HG03066 (cell line): ENCODE measurements around the gene ALDH1L1.
"Not testable (repeated sequence)": the region's sequence is repeated elsewhere in the genome, so short reads cannot be mapped to it uniquely, and the experiment has no call there.

Experiments used
- ATAC-seq: cut with Tn5 transposase; IDR thresholded peaks from one replicate; pipeline ENCODE4 v1.9.1; 2021; ENCODE audit warnings: low read depth; ENCODE audit not compliant: unreplicated experiment

The ALDH1L1 gene

DNA sequence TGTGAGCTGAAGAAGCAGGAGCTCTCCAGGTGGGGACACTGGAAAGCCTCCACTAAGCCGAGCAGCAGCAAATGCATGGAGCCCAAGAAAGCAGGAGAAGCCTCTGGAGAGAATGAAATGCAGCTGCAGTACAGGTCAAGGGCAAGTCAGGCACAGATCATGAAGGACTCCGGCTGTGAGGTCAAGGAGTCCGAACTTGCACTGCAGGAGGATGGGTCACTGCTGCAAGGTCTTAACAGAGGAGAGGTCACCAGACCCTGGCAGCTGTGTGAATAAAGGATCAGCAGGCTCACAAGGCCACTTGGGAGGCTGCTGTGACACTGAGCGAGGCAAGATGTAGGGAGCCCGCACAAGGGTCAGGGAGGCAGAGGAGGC is 71.7 kb downstream of the ALDH1L1 start:
- no peak for ATAC-seq

DNA sequence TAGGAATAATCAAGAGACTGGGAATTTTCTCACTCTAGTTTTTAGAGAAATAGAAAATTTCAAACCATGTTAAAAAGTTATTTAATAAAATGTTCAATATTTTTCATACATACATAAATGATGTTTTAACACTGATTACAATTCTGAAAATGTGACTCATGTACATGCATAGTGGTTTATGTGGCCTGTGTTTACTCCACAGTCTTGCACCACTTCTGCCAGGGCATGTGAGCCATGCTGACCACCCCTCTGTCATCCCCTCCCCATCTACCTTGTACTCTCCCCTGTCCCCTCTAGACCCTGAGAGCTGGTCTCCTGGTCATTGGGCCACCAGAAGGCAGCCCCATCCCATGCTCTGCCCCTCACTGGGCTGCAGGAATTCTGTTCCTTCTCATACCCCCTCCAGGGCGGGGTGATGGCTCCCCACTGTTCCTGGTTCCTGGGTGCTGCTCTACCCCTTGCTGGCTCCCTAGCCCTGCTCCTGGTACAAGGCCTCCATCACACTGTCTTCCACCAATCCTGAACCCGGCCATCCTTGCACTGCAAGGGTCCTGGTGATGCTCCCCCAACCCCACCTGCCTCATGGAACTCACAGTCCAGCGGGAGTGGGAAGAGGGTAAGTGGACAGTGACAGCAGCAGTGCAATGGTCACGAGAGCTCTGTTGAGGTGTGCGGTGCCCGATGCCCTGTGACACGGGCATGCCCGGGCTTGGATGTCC is 72.3 kb downstream of the ALDH1L1 start:
- no peak for ATAC-seq

DNA sequence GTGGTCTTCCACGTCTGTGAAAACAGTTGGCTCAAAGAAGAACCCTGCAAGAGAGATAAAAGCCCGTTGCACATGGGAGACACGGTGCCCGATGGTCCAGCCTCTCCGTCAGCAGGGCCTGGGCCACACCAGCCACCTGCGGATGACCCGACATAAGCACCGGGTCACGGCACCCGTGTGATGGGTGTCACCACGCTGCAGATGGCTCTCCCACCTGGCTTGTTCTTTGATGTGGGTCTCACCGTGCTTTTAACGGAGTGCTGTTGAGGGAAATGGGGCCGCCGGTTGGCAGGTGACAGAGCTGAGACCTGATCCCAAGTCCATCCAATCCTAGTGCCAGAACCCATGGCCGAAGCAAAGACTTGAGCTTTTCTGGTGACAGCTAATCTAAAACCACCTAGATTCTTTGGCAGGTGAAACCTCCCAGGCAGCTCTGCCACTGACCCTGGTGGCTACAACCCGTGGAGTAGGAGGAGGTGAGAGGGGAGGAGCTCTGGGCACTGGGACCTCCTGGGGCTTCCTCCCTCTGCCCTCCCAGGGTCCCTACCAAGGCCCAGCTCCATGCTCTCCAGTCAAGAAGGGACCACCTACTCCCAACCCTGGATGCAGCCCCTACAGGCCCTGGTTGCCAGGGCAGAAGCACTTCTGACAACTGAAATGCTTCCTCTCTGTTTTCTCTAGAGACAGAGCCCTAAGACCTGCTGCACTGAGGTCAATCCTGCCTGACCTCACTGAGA is 73.0 kb downstream of the ALDH1L1 start:
- ATAC-seq: no peak

DNA sequence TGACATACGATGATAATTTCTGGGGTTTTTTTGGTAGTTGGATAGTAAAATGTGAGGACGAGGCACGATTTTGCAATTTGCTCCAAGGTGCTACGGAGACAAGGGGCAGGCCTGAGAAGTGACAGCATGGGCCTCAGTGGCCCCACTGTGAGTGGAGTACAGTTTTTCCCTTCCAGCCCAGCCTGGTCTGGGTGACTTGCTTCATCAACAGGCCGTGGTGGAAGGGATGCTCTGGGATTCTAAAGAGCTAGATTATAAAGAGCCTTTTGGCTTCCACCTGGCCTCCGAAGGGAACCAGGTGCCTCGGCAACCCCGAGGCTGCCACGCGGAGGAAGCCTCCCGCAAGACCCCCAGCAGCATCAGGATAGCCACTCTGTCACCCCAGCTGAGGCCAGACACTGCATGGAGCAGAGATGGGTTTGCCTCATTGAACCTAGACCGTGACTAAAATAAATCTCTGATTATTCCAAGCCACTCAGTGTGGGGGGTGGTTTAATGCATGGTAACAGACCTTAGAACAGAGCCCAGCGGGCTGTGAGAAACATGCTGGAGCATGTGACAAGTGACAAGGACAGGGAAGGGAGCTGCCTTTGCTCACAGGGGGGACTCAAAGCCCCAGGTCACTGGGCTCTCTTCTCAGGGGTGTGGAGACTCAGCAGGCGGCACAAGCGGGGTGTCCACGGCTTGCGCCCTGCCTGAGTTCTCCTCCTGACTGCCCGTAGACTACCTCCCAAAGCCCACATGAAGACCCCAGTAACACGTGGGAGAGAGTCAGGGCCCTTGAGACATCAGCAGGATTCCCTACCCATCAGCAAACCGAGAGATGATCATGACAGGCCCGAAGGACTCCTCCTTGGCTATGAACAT is 73.8 kb downstream of the ALDH1L1 start:
- no peak for ATAC-seq

- no peak for ATAC-seq
These were observed 74.6 kb downstream of the ALDH1L1 start for GRCh38 chr3:126105691-126106187.

DNA sequence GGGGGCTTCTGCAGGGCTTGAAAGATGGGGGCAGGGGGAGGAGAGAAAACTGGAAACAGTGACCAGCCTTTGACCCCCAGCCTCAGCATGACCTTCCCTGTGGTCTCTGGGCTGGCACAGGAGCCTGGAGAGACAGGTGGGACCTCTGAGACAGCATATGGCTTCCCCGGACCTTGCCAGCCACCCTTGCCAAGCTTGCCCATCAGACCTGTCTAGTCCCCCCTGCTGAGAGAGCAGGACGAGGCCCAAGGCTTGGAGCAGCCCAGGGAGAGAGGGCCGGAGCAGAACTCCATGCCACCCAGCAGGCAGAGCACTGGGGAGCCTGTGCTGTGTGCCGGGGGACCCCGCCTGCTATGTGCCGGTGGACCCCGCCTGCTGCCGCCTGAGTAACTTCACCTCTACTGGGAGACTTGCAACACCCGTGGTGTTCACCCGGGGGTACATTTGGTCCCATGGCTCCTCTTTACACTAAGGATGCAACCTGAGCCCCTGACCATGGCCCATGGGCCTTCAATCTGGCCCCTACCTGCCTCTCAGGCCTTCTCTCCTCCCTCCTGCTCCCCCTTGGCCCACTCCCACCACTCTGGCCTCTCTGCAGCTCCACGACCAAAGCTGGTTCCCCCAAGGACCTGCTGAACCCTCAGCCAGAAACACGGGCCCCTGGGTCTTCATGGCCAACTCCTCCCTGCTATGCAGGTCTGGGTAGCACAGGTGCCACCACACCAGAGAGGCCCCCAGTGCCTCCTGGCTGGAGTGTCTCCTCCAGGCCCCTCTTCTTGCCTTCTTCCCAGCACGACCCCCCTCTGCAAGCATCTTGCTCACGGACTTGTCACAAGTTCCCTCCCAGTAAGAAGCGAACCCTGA is 75.4 kb downstream of the ALDH1L1 start:
- ATAC-seq: no peak

GRCh38 chr3:126104028-126104635 is 76.3 kb downstream of the ALDH1L1 start:
- no peak for ATAC-seq

- no peak for ATAC-seq
These were observed 77.0 kb downstream of the ALDH1L1 start for GRCh38 chr3:126103121-126104027.

GRCh38 chr3:126102530-126102951 is 77.8 kb downstream of the ALDH1L1 start:
- no peak for ATAC-seq

GRCh38 chr3:126102011-126102410 is 78.4 kb downstream of the ALDH1L1 start:
- ATAC-seq: no peak

GRCh38 chr3:126101521-126101982 is 78.8 kb downstream of the ALDH1L1 start:
- ATAC-seq: no peak

DNA sequence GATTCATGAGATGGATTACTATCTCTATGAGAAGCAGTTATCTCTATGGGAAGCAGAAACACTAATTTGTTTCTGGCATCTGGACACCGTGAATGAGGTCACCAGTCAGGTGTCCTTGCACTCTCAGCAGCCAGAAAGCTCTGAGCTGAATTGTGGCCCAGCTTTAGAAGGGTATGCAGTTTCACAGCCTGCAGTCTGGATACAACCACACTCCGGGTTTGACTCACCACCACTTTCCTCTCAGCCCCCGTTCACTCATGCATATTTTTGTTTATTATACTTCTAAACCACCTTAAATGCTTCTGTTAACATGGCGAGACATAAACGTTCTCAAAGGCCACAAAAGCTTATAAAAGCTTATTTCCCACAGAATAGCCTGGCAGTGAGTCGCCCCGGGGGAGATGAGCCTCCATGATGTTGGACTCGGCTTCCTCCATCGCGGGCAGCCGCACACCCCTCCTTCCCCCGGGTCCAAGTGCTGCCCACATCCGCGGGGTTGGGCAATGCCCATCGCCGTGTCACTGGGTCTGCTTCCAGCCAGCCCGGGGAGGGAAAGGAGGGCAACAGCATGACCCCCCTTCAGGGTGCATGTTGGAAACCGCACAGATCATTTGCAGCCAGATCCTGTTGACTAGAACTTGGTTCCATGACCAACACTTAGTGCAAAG is 79.6 kb downstream of the ALDH1L1 start:
- no peak for ATAC-seq

- no peak for ATAC-seq
These were observed 80.1 kb downstream of the ALDH1L1 start for GRCh38 chr3:126100269-126100633.

DNA sequence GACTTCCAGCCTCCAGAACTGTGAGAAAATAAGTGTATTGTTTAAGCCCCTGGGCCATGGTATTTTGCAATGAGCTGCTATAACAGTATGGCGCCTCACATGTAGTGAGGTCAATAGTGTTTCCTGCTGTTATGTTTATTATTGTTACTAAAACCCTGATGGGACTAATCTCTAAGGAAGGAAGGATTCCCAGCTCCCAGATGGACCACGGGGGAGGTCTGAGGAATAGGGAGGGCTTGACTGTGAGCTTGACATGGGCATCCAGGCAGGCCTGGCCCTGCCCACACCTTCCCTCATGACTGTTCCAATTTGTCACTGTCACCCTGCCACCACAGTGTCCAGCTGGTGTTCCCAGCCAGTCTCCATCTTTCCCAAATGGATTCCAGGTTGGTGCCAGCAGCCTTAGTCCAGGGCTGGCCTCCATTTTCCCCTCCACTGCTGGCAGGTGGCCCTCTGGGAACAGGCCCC is 82.0 kb downstream of the ALDH1L1 start:
- ATAC-seq: no peak

DNA sequence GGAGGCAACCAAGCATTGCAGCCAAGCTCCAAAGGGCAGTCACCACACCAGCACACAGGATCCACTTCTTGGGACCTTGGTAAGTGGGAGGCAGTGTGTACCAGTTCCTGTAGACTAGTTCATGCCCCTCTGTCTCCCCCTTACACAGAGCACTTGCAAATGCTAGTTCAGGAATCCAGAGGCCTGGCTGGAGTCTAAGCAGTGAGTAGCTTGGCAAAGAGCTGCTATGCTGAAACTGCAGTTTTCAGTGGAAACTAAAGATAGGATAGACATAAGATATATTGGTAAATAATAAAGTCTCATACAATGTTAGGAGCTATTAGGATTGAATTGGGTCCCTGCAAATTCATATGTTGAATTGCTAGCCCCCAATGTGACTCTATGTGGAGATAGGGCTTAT is 82.6 kb downstream of the ALDH1L1 start:
- no peak for ATAC-seq

DNA sequence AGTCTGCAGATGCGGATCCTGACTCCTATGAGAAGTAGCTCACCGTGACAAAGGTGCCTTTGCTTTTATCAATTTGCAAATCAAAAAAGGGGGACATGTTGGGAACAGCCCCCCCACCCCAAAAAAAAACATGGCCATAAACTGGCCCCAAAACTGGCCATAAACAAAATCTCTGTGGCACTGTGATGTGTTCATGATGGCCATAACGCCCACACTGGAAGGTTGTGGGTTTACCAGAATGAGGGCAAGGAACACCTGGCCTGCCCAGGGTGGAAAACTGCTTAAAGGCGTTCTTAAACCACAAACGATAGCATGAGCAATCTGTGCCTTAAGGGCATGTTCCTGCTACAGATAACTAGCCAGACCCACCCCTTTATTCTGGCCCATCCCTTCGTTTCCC is 84.1 kb downstream of the ALDH1L1 start:
- not testable (repeated sequence) for ATAC-seq

- not testable (repeated sequence) for ATAC-seq
These were observed 88.3 kb downstream of the ALDH1L1 start for GRCh38 chr3:126092128-126092527.
